ENCODE results near the gene GPSM1.

Gene GPSM1

DNA sequence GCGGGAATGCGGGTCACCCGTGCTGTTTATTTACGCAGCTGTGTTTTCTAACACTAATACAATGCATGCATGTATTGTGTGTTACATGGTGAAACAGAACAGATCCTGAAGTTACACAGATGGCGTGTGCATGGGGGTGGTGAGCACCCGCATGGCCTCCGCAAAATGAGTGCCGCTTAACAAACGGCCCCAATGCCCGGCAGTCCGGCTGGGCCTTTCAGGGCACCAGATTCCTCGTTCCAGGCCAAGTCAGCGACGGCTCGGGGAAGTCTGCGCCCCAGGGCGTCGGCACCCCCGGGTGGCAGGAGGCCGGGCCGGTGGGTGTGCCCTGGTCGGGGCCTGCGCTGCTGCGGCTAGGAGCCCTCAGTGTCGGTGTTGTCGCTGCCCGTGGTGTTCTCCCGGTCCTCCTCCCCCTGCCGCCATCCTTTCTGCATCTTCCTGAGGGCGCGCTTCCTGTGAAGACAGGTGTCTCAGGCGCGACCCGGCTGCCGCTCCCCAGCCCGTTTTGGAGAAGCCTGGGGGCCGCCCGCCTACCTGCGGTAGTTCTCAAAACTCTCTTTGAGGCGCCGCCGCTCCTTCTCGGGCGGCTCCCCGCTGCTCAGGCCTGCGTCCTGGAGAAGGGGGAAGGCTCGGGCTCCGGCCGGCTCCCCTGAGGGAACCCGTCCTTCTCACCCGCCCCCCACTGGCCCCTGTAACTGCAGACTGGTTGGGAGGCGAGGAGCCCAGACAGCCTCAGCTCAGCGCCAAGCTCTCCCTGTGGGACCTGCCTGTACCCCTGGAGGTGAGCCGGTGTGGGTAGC, 36.8 kb downstream of the GPSM1 start:
- no peak for DNase-seq

- DNase-seq = no peak
Measured at GRCh38 chr9:136364942-136365774, 37.8 kb downstream of the GPSM1 start.

DNA sequence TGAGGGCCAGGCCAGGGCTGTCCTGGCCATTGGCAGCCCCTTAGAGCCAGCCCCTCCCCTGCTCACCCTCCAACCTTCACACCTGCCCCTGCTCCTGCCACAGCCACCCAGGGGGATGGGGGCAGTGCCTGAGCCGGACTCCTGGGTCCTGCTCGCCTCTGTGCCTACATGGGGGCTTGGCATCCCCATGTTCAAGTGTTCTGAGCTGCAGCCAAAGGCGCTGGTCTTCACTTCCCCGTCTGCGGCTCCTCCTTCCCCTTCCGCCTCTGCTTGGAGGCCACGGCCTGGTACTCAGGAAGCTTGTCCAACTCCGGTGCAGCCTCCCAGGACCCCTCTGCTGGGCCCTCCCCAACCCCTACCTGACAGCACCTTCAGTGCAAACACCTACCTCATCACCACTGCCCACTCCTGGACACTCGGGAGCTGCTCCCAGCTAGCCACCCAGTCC, 38.5 kb downstream of the GPSM1 start:
- no peak for DNase-seq

GRCh38 chr9:136366826-136367225, 39.5 kb downstream of the GPSM1 start:
- DNase-seq = no peak

DNA sequence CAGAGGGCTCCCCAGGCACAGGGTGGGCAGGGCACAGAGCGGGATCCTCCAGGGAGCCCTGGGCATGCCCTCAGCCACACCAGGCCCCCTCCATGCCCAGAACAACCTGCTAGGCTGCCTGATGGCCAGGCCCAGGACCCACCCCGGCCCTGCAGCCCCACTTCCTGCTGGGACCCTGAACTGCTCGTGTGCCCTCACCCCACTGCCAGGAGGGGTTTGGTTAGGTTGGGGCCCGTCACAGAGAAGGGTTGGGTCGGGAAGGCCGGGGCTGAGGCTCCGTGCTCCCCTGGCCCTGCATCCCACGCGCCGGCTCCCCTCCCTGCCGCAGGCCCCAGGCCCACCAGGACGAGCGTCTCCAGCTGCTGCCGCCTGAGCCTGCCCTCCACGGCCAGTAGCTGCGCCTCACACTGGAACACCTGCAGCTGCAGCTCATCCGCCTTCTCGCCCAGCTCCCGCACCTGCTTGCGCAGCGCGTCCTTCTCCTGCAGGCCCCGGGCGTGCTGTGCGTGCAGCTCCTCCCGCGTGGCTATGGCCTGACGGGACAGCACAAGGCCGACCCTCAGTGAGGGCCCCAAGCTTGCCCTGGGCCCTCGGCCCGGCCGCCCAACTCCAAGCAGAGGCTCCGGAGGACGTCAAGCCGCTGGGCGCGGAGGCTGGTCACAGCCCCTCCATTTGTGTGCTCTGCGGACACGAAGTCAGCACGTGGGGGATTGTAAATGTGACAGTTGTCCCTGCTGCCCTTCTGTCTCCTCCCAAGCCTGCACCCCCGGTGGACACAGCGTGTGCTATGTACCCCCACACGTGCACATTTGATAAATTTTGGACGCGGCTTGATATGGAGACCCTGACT, 40.2 kb downstream of the GPSM1 start:
- no peak for DNase-seq

GRCh38 chr9:136368190-136368589, 40.9 kb downstream of the GPSM1 start:
- DNase-seq = no peak

- no peak for DNase-seq
Measured at GRCh38 chr9:136370037-136370436, 42.7 kb downstream of the GPSM1 start.

DNA sequence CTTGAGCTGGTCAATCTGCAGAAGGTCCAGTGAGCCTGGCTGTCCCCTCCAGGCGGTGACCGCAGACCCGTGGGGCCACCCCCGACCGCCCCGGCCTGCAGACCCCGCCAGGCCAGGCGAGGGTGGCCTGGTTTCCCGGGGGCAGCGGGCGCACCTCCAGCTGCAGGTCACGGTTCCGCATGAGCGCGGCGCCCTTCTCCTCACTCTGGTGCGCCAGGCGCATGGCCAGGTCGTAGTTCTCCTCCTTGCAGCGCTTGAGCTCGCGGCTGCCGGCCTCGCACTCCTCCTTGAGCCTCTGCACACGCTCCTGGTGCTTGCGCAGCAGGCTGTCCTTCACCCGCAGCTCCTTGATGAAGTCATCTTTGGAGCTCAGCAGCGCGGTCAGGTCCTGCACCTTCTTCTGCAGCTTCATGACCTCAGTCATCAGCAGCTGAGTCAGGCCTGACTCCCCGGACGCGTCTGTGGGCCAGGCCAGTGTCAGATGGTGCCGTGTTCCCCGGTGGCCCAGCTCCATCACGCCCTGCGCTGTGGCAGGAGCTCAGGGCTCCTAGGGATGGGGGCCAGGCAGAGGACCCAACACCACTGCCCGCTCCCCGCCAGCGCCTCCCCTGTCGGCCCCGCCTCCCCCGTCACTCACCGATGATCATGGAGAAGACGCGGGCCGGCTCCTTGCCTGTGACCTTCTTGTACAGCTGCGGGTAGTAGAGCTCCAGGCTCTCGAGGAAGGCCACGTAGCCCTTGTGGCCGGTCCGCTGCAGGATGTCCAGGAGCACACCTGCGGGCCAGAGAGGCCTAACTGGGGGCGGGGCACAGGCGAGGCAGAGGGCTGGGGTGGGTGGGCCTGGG, 43.6 kb downstream of the GPSM1 start:
- no peak for DNase-seq

DNA sequence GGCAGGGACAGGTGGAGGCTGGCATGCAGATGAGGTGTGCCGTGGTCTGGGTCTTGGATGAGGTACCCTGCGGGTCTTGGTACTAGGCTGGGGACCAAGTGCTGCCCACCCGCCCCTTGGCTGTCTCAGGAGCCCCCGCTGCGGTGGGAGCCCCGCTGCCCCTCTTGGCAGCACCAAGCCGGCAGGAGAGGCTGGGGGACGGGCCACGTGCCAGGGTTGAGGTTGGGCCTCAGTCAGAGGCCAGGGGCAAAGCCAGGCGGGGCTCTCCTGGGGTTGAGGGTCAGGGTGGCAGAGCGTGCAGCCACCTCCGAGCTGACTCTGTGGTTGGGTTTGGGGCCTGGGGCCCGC, 44.2 kb downstream of the GPSM1 start:
- DNase-seq = no peak

DNA sequence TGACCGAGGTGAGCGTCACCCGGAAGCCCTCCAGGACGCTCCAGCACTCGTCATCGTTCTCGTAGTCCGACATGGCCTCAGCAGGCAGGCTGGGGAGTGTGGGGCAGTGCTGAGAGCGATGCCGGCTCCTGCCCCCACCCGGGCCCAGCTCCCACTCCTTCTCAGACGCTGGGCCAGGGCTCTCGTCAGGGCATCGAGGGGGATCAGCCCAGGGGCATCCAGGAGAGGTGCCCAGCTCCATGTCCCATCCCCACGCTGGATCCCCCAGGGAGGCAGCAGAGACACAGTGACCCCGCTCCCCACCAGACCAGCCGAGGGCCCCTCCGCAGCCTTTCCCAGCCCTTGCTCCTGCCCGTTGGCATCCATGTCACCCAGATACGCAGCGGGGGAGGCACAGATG, 44.7 kb downstream of the GPSM1 start:
- no peak for DNase-seq

DNA sequence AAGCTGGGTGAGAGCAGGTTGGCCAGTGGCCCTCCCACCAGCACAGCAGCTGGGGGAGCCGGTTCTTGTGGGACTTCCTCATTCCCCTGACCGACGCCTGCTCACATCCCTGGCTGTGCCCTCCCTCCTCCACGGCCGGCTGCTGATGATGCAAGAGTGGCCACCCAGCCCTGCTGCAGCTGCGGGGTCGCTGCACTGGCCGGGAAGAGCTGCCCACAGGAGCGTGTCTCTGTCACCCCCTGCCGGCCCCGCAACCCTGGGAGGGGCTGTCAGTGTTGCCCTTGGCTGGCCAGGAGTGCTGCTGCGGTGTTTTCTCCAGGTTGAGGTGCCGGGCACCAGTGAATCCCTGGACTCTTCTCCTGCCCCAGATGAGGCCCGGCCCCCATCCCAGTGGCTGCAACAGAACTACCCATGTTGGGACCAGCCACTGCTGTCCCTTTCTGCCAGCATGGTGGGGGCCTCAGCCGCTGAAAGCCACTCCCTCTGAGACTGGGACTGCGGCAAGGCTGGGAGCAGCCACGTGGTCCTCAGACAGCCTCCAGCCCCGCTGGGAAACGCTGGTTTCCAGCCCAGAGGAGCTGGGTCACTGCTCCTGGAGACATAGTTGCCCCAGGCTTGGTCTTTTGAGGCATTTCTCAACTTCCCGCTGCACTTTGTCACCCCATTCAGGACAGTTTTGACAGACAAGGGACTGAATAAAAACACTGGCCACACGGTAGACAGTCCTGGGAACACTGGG, 45.4 kb downstream of the GPSM1 start:
- DNase-seq = no peak

- DNase-seq = no peak
Measured at GRCh38 chr9:136373300-136374182, 46.2 kb downstream of the GPSM1 start, which contains the start of gene CARD9. Gene CARD9 (minus strand): TSS chr9:136373669. CDS start chr9:136372078, 1,591 bp downstream.

GRCh38 chr9:136374183-136374575, 46.8 kb downstream of the GPSM1 start:
- DNase-seq = no peak

DNA sequence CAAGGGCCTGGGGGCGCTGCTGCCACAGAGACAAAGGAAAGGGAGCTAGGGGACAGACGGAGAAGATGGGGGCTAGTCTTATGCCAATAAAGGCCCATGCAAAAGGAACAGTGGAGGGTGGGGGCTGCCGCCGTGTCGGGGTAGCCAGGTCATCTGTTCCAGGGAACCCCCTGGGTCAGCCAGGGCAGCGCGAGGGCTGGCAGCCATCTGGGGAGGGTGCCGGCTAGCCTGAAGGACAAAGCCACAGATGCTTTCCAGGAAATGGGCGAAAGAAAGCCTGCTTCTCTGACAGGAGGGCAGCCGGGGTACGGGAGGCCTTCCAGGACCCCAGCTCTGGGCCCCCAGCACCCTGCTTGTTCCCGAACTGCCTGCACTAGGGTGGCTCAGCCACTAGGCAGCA, 47.8 kb downstream of the GPSM1 start:
- DNase-seq = no peak

- DNase-seq = no peak
Measured at GRCh38 chr9:136376457-136376856, 49.1 kb downstream of the GPSM1 start.

- DNase-seq = no peak
Measured at GRCh38 chr9:136377341-136378169, 50.2 kb downstream of the GPSM1 start.

DNA sequence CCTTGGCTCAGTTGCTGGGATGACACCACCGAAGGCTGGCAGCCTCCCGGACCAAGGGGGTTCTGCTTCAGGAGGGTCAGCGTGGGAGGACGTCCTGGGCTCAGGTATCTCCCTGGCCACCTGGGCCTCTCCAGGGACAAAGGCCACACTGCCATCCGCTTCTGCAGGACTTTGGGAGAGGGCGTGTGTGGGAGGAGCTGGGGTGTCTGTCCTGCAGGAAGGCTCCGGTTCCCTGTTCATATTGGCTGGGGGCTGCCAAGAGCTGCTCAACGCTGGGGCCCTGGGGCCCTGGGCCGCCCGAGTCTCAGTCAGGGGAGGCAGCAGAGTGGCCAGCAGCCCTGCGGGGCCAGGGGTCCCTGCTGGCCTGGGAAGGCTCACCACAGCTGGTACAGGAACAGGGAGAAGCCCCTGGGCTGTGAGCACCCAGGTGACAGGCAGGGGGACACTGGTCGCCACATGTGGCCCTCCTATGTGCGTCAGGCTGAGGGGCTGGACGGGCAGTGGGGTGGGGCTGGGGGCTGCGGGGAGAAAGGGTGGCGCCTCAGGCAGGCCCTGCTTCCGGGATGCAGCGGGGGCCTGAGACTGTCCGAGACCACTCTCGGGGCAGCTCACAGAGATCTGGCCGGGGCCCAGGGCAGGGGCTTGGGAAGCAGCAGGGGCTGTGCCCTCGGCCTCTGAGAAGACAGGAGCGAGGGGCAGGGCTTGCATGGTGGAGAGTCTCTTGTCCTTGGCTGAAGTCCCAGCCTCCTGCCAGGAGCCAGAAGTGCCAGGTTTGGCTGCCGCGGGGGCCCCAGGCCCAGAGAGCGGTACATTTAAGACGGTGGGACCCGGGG, 51.0 kb downstream of the GPSM1 start:
- no peak for DNase-seq

DNA sequence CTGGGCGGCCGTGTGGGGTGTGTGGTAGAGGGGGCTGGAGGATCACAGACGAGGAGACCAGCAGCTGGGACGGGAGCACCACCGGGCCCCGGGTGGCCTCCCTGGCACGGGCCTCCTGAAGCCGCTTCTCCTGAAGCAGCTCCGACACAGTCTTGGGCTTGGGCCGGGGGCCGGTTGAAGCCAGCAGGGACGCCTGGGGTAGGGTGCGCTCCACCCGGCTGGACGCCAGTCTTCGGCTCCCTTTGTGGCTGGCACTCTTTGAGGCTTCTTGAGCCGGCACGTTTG, 51.6 kb downstream of the GPSM1 start:
- DNase-seq = no peak

- DNase-seq = no peak
Measured at GRCh38 chr9:136379401-136379800, 52.1 kb downstream of the GPSM1 start.
